ENCODE results near the gene STAP2. TPM values are rescaled to one million over a fixed set of nuclear protein-coding genes. Genes with fewer than 3 reads are reported as not detected.

The STAP2 gene
- total RNA-seq, 2 experiments from 2014 or later = 1.7 to 1.8 TPM

DNA sequence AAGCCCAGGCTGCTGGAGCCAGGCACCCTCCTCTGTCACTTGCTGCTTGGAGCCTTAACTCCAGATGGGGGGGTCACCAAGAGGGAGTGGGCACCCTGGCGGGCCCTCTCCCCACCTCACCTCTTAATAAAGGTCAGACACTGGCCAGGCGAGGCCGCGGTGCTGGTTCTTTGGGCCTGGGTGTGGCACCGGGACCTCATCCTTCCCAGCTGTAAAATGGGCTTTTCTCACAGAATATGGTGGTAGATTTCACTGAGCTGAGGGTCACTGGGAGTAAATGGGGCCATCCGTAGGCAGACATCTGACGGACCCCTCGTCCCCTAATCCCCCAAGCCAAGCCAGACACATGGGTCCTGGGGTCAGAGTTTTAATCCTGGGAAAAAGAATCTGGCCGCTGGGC is 14.9 kb downstream of the STAP2 start:
- Histone ChIP-seq H3K36me3 (ENCODE audit: insufficient read depth, low read length) (no peaks in the 10 kb centered on the region), H3K4me1 (ENCODE audit: insufficient read depth, low read length) (peaks cover 22% of the 10 kb centered on the region), H3K4me3 (ENCODE audit: low read length) (no peak overlapping the region), H3K27me3 (ENCODE audit: control insufficient read depth in 1 of 2, insufficient read depth in 2 of 2, low read length in 2 of 2) (no peaks in the 10 kb centered on the region), H3K9me3 (ENCODE audit: control insufficient read depth in 1 of 2, insufficient read depth in 1 of 2, low read length in 2 of 2) (peaks cover 0 to 8% of the 10 kb centered on the region in 2 experiments), H3K27ac (ENCODE audit: low read depth in 1 of 2, low read length in 2 of 2) (no peak overlapping the region)
- H3K9me3 Mint-ChIP-seq = peaks cover 2% of the 10 kb centered on the region
- H3K27ac Mint-ChIP-seq = no peak overlapping the region
- DNase-seq (no peak), ATAC-seq (ENCODE audit: poor library complexity) (no peak)
- H3K4me3 Mint-ChIP-seq = no peak overlapping the region
- H3K4me1 Mint-ChIP-seq (ENCODE audit: low read depth) = peaks cover 25% of the 10 kb centered on the region
- ChIA-PET CTCF (no interaction called here), POLR2A (interaction anchor here (0.8 kb wide), 1 partner anchor 20 kb away, joined by 3 read pairs; the partner anchor contains the start of gene MPND)
- no peaks in the 10 kb centered on the region for H3K27me3 Mint-ChIP-seq
- peaks cover 4% of the 10 kb centered on the region for H3K36me3 Mint-ChIP-seq (ENCODE audit: low read depth)
- TF ChIP-seq, protein P1, sequence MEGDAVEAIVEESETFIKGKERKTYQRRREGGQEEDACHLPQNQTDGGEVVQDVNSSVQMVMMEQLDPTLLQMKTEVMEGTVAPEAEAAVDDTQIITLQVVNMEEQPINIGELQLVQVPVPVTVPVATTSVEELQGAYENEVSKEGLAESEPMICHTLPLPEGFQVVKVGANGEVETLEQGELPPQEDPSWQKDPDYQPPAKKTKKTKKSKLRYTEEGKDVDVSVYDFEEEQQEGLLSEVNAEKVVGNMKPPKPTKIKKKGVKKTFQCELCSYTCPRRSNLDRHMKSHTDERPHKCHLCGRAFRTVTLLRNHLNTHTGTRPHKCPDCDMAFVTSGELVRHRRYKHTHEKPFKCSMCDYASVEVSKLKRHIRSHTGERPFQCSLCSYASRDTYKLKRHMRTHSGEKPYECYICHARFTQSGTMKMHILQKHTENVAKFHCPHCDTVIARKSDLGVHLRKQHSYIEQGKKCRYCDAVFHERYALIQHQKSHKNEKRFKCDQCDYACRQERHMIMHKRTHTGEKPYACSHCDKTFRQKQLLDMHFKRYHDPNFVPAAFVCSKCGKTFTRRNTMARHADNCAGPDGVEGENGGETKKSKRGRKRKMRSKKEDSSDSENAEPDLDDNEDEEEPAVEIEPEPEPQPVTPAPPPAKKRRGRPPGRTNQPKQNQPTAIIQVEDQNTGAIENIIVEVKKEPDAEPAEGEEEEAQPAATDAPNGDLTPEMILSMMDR (IDR thresholded peaks at IDR 0.05) = no peak
- intact Hi-C loops (cut with DNase I, micrococcal nuclease) = no loop called here

DNA sequence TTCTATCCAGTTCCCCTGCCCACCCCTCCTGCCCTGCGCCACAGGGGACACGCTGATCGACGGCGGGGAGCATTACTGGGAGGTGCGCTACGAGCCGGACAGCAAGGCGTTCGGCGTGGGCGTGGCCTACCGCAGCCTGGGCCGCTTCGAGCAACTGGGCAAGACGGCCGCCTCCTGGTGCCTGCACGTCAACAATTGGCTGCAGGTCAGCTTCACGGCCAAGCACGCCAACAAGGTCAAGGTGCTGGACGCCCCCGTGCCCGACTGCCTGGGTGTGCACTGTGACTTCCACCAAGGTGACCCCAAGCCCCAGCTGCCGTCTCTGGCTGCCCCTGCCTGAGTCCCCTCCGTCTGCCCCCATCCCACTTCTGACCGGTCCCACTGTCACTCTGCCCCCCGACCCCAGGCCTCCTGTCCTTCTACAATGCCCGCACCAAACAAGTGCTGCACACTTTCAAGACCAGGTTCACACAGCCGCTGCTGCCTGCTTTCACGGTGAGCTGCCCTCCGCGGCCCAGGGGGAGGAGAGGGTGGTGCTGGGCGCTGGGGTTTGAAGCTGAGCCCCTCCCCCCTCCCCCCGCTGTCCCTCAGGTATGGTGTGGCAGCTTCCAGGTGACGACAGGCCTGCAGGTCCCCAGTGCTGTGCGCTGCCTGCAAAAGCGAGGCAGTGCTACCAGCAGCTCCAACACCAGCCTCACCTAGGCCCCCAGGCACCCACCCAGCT is 15.5 kb downstream of the STAP2 start:
- TF ChIP-seq, protein P1 (IDR thresholded peaks at IDR 0.05) = no peak
- Histone ChIP-seq H3K27ac (ENCODE audit: low read depth in 1 of 2, low read length in 2 of 2) (no peak overlapping the region), H3K9me3 (ENCODE audit: control insufficient read depth in 1 of 2, insufficient read depth in 1 of 2, low read length in 2 of 2) (peaks cover 0 to 8% of the 10 kb centered on the region in 2 experiments), H3K4me1 (ENCODE audit: insufficient read depth, low read length) (peaks cover 18% of the 10 kb centered on the region), H3K36me3 (ENCODE audit: insufficient read depth, low read length) (no peaks in the 10 kb centered on the region), H3K4me3 (ENCODE audit: low read length) (no peak overlapping the region), H3K27me3 (ENCODE audit: control insufficient read depth in 1 of 2, insufficient read depth in 2 of 2, low read length in 2 of 2) (no peaks in the 10 kb centered on the region)
- POLR2A ChIA-PET = interaction anchor here (0.6 to 1.2 kb wide), 3 partner anchors 20 to 30 kb away, joined by 3 to 5 read pairs (median 3); partner anchors contain the start of gene MPND
- Mint-ChIP-seq H3K9me3 (peaks cover 2% of the 10 kb centered on the region), H3K36me3 (ENCODE audit: low read depth) (no peaks in the 10 kb centered on the region), H3K27me3 (no peaks in the 10 kb centered on the region), H3K27ac (no peak overlapping the region), H3K4me1 (ENCODE audit: low read depth) (peaks cover 19% of the 10 kb centered on the region), H3K4me3 (no peak overlapping the region)
- DNase-seq = peak in 1 of 14 experiments; percentile 22
- no peak for ATAC-seq (ENCODE audit: poor library complexity)
- CTCF ChIA-PET = no interaction called here
- intact Hi-C loops (cut with DNase I, micrococcal nuclease) = no loop called here

DNA sequence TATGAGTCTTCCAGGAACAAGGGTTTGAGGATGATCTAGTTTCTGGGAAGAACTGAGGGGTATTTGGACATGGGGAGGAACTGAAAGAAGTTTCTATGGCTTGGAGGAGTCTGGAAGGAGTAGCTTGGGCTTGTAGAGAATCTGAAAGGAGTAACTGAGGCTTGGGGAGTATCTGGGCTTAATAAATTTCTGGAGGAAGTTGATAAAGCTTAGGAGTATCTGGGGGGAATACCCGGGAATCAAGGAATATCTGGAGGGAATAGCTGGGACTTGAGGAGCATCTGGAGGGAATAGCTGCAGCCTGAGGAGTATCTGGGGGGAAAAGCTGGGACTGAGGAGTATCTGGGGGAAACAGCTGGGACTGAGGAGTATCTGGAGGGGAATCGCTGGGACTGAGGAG is 18.2 kb downstream of the STAP2 start:
- H3K9me3 ChIP-seq (ENCODE audit: control insufficient read depth in 1 of 2, insufficient read depth in 1 of 2, low read length in 2 of 2) = peaks cover 0 to 3% of the 10 kb centered on the region in 2 experiments
- no peak overlapping the region for H3K4me3 ChIP-seq (ENCODE audit: low read length)
- Mint-ChIP-seq H3K4me1 (ENCODE audit: low read depth) (no peaks in the 10 kb centered on the region), H3K27me3 (no peaks in the 10 kb centered on the region), H3K36me3 (ENCODE audit: low read depth) (no peaks in the 10 kb centered on the region), H3K27ac (no peak overlapping the region), H3K9me3 (peaks cover 2% of the 10 kb centered on the region), H3K4me3 (no peak overlapping the region)
- H3K4me1 ChIP-seq (ENCODE audit: insufficient read depth, low read length) = no peaks in the 10 kb centered on the region
- ChIA-PET CTCF (no interaction called here), POLR2A (interaction anchor here (0.7 to 1.5 kb wide), 3 partner anchors 18 to 73 kb away, joined by 4 to 6 read pairs (median 4); partner anchors contain the start of gene YJU2)
- intact Hi-C loops (cut with DNase I, micrococcal nuclease) = no loop called here
- no peak overlapping the region for H3K27ac ChIP-seq (ENCODE audit: low read depth in 1 of 2, low read length in 2 of 2)
- no peak for ATAC-seq (ENCODE audit: poor library complexity)
- H3K27me3 ChIP-seq (ENCODE audit: control insufficient read depth in 1 of 2, insufficient read depth in 2 of 2, low read length in 2 of 2) = no peaks in the 10 kb centered on the region
- no peak for DNase-seq
- no peaks in the 10 kb centered on the region for H3K36me3 ChIP-seq (ENCODE audit: insufficient read depth, low read length)
- TF ChIP-seq, protein P1 (IDR thresholded peaks at IDR 0.05) = no peak
